ENCODE measurements around the gene SORBS2. TPM values are rescaled to one million over a fixed set of nuclear protein-coding genes. Genes with fewer than 3 reads are reported as not detected.

The SORBS2 gene
- total RNA-seq, 4 donors from 2014 or later: 92.7 to 234 (median 122) TPM

DNA sequence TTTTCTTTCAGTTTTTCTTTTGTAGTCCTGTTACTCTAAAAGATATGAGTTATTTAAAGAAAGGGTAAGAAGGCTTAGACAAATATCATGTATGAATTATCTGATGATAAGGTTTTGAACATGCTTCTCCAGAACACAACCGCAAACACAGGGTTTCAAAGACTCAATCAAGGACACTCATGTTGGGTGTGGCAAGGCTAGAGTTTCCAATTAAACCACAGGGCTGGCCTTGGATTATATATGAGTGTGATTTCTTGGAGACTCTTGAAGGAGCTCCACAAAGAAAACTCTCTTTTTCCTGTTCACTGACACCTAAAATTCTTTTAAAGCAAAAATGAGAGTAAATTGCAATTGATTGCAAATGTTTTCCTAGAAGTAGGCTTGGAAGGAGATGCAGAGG is 166.6 kb downstream of the SORBS2 start:
- no peaks in the 10 kb centered on the region for H3K27me3 ChIP-seq
- no peaks in the 10 kb centered on the region for H3K9me3 ChIP-seq
- no peak overlapping the region for H3K27ac ChIP-seq
- no peak for DNase-seq
- intact Hi-C loops (cut with DNase I; ENCODE audit: low total_unique reads) (loop anchor here (5.0 kb wide), 1 partner anchor 377 kb away; no protein-coding TSS in a partner anchor), in situ Hi-C loops (cut with MboI; ENCODE audit: low pct_ligation_motif_present in 1 of 4, low pct_unique_long_range_greater_than_20kb in 1 of 4, low sequenced_read_pairs in 3 of 4) (loop anchor here in 3 of 4 donors (10.0 to 25.0 kb wide), 2 partner anchors 379 to 392 kb away; no protein-coding TSS in a partner anchor)
- 57 to 80% methylated on average over 1 of the region's 1 CpG for WGBS, 2 donors (ENCODE audit: low coverage in 1 of 2)
- peaks cover 0 to 8% (median under 1%) of the 10 kb centered on the region in 4 donors for H3K4me1 ChIP-seq
- no peaks in the 10 kb centered on the region for H3K36me3 ChIP-seq
- TF ChIP-seq POLR2A (IDR thresholded peaks at IDR 0.05) (no peak), POLR2AphosphoS5 (IDR thresholded peaks at IDR 0.05) (no peak), EP300 (IDR thresholded peaks at IDR 0.05; ENCODE audit: low read depth) (no peak)
- TF ChIP-seq, protein P1, sequence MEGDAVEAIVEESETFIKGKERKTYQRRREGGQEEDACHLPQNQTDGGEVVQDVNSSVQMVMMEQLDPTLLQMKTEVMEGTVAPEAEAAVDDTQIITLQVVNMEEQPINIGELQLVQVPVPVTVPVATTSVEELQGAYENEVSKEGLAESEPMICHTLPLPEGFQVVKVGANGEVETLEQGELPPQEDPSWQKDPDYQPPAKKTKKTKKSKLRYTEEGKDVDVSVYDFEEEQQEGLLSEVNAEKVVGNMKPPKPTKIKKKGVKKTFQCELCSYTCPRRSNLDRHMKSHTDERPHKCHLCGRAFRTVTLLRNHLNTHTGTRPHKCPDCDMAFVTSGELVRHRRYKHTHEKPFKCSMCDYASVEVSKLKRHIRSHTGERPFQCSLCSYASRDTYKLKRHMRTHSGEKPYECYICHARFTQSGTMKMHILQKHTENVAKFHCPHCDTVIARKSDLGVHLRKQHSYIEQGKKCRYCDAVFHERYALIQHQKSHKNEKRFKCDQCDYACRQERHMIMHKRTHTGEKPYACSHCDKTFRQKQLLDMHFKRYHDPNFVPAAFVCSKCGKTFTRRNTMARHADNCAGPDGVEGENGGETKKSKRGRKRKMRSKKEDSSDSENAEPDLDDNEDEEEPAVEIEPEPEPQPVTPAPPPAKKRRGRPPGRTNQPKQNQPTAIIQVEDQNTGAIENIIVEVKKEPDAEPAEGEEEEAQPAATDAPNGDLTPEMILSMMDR (IDR thresholded peaks at IDR 0.05): no peak
- no peak overlapping the region for H3K4me3 ChIP-seq

DNA sequence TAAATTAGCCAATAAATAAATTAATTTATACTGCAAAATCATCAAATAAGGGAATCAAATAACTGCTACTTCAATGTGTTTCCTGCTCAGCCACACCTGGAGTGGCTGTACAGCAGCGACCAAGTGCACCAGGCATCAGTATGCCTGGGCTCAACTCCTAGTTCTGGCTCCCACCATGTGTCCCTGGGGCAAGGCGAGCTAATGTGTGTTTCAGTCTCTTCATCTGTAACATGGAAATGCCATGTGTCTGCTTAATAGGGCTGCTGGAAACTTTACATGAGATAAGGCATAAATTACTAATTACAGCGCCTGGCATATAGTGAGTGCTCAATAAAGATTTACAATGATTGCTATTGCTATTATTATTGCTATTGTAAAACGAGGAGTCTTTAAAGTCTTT is 167.6 kb downstream of the SORBS2 start:
- intact Hi-C loops (cut with DNase I; ENCODE audit: low total_unique reads) (no loop called here), in situ Hi-C loops (cut with MboI; ENCODE audit: low pct_ligation_motif_present in 1 of 4, low pct_unique_long_range_greater_than_20kb in 1 of 4, low sequenced_read_pairs in 3 of 4) (loop anchor here (5.0 to 25.0 kb wide), 3 partner anchors 380 to 393 kb away; no protein-coding TSS in a partner anchor)
- no peak for TF ChIP-seq POLR2A (IDR thresholded peaks at IDR 0.05)
- TF ChIP-seq POLR2AphosphoS5 (IDR thresholded peaks at IDR 0.05): no peak
- WGBS, 2 donors (ENCODE audit: low coverage in 1 of 2): 74 to 76% methylated on average over 3 to 4 of the region's 4 CpGs
- DNase-seq: no peak
- Histone ChIP-seq H3K4me1 (peaks cover 0 to 8% (median 0%) of the 10 kb centered on the region in 4 donors), H3K27me3 (no peaks in the 10 kb centered on the region), H3K9me3 (no peaks in the 10 kb centered on the region), H3K36me3 (no peaks in the 10 kb centered on the region), H3K4me3 (no peak overlapping the region), H3K27ac (no peak overlapping the region)

DNA sequence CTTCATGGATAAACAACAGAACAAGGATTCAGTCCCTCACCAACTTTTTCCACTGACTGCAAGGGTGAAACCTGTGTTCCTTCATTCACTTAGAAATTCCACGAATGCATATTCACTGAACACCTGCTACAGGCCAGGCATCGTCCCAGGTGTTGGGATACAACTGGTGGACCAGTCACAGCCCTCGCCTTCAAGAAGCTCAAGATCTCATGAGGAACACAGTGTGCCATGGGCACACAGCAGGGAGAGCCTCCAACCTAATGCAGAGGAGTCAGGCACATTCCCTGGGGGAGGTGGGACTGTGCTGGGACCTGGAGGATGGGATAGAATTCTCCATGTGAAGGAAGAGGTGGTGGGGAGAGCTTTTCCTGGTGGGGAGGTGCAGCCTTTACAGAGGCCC is 169.1 kb downstream of the SORBS2 start:
- Histone ChIP-seq H3K27me3 (no peaks in the 10 kb centered on the region), H3K9me3 (no peaks in the 10 kb centered on the region), H3K27ac (peak overlapping the region in 3 of 4 donors; percentile 5 to 52 (median 12)), H3K4me3 (no peak overlapping the region), H3K36me3 (no peaks in the 10 kb centered on the region), H3K4me1 (peaks cover 0 to 8% (median 0%) of the 10 kb centered on the region in 4 donors)
- in situ Hi-C loops (cut with MboI; ENCODE audit: low pct_ligation_motif_present in 1 of 4, low pct_unique_long_range_greater_than_20kb in 1 of 4, low sequenced_read_pairs in 3 of 4): loop anchor here (5.0 to 25.0 kb wide), 3 partner anchors 382 to 394 kb away; no protein-coding TSS in a partner anchor
- TF ChIP-seq POLR2A (IDR thresholded peaks at IDR 0.05): no peak
- TF ChIP-seq, protein P1 (IDR thresholded peaks at IDR 0.05): no peak
- peak in 1 of 3 donors; percentile 10 for TF ChIP-seq POLR2AphosphoS5 (IDR thresholded peaks at IDR 0.05)
- TF ChIP-seq EP300 (IDR thresholded peaks at IDR 0.05; ENCODE audit: low read depth): no peak
- intact Hi-C loops (cut with DNase I; ENCODE audit: low total_unique reads): no loop called here
- no peak for DNase-seq
- WGBS, 2 donors (ENCODE audit: low coverage in 1 of 2): 77% methylated on average over 3 of the region's 3 CpGs; no CpG with 5 or more reads in 1 of the 2 donors

DNA sequence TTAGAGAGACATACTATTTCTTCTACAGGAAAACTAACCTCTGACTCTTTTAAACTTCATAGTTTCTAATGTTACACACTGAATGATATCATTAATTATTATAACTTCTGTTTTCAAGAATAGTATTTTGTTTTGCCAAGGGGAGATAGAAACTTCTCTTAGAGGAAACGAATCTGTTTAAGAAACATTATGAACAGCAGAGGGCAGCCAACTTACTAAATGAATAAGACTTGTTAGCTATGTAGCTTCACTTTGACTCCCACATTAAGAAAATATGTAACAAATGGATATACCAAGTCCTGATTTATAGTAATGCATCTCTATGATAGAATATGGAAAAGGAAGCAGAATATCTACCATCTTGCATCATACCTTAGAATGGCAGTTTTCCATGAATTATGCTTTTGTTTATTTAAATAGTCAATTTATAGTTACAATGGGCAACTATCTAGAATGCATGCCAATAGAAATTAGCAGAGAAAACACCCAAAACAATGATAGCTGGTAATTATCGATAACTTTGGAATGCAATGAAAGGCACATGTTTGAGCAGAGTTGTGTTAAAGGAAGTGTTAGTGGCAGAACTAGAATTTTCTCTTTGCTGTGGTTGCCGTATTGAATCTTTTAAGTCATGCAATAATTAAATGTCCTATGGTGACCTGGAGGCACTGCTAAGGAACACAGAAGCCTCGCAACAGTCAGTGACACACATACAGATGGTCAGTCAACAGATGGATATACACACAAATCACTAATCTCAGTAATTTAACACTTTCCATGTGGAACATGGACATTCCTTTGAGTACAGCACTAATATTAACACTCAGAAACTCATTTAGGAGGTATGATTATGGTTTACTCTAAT is 171.0 kb downstream of the SORBS2 start:
- in situ Hi-C loops (cut with MboI; ENCODE audit: low pct_ligation_motif_present in 1 of 4, low pct_unique_long_range_greater_than_20kb in 1 of 4, low sequenced_read_pairs in 3 of 4): loop anchor here (5.0 to 25.0 kb wide), 3 partner anchors 384 to 396 kb away; no protein-coding TSS in a partner anchor
- WGBS, 2 donors (ENCODE audit: low coverage in 1 of 2): 32 to 50% methylated on average over 4 of the region's 4 CpGs

More for the DNA sequence above, 171.0 kb downstream of the SORBS2 start:
- TF ChIP-seq, protein P1 (IDR thresholded peaks at IDR 0.05): peak; percentile 31 to 53 (median 40)
- TF ChIP-seq POLR2A (IDR thresholded peaks at IDR 0.05): no peak
- no peak overlapping the region for H3K4me3 ChIP-seq
- DNase-seq: no peak
- peak overlapping the region; percentile 3 to 52 (median 18) for H3K27ac ChIP-seq
- H3K27me3 ChIP-seq: no peaks in the 10 kb centered on the region
- H3K4me1 ChIP-seq: peaks cover 0 to 8% (median 0%) of the 10 kb centered on the region in 4 donors
- intact Hi-C loops (cut with DNase I; ENCODE audit: low total_unique reads): no loop called here
- H3K9me3 ChIP-seq: no peaks in the 10 kb centered on the region
- no peaks in the 10 kb centered on the region for H3K36me3 ChIP-seq

All from transverse colon (tissue), 4 donors.